Astrocyte of the hippocampus (primary cell): ENCODE data around the gene SCLY.

Experiments
- DNase-seq: peaks from one replicate; pipeline ENCODE4 v3.0.0; 2011; ENCODE audit warnings: low read depth, low spot score

Gene SCLY

DNA sequence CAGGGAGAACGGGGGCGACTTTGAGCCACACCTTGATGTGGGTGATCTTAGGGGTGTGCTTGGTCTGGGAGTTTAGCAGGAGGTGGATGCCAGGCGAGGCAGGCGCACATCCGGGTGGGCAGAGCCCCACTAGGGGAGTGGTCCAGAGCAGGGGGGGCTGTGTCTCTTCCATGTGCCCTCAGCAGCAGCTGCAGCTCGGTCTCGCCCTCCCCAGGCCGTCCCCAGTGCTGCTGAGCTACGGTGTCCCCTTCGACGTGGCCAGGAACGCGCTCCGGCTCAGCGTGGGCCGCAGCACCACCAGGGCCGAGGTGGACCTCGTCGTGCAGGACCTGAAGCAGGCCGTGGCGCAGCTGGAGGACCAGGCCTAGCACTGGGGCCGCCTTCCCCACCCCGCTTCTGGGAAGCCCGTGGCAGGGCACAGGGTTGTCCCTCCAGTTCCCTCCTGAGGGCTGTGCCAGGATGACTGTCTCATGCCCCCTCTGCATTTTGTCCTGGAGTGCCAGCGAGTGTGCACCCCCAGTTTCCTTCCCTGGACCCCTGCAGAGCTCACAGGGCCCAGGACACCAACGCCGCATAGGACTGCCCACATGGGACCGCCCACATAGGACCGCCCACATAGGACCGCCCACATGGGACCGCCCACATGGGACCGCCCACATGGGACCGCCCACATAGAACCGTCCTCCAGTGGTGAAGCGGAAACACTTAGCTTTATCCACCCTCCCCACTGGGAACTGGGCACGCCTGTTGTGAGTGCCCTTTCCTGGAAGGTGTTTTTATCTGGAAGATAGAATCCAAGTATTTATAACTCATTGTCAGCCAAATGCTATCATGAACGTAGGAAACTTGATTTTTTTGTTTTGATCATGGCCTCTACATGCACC is 37.4 kb downstream of the SCLY start:
- peak; percentile 28 for DNase-seq

- no peak for DNase-seq
These were observed 38.3 kb downstream of the SCLY start for GRCh38 chr2:238098901-238099713.

GRCh38 chr2:238099714-238100048 is 38.9 kb downstream of the SCLY start:
- DNase-seq = no peak

- DNase-seq = no peak
These were observed 39.4 kb downstream of the SCLY start, which contains the start of gene ESPNL for GRCh38 chr2:238100049-238100820. ESPNL (plus strand) TSS chr2:238100340; CDS start chr2:238100420, 80 bp downstream.

GRCh38 chr2:238100821-238101771 is 40.3 kb downstream of the SCLY start:
- no peak for DNase-seq

DNA sequence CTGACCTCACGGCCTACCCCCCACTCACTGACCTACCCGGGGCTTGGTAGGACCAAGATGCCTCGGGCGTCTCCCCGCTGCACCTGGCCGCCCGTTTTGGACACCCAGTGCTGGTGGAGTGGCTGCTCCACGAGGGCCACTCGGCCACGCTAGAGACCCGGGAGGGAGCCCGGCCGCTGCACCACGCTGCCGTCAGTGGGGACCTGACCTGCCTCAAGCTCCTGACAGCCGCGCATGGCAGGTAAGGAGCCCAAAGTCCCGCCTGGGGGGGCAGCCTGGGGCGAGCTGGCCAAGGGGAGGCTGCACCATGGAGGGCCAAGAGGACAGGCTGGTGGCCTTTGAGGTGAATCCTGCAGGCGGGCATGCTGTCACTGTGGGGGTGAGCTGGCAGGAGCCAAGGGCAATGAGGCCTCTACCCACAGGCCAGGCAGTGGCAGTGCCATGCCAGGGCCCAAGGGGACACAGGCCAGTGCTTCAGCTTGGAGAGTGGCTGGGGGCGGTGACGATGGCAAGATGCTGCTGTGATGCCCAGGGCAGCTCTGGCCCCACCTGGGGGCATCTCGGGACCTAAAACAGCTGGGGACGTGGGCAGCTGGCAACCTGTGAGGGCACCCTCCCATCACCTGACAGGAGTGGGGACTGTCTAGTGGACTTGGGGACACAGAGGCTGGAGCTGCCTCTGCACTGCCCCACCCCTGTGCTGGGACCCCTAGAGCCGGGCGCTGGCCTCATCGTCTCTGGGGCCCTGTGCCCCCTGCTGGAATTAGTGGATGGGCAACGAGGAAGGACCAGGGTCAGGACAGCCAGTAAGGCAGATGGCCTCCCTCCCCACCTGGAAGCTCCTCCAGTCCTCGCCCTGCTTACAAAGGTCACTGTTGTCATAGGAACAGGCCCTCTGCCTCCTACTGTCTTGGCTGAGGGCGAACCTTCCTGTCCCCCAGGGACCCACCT is 41.4 kb downstream of the SCLY start:
- DNase-seq = no peak

- DNase-seq = no peak
These were observed 42.1 kb downstream of the SCLY start for GRCh38 chr2:238102865-238103264.

DNA sequence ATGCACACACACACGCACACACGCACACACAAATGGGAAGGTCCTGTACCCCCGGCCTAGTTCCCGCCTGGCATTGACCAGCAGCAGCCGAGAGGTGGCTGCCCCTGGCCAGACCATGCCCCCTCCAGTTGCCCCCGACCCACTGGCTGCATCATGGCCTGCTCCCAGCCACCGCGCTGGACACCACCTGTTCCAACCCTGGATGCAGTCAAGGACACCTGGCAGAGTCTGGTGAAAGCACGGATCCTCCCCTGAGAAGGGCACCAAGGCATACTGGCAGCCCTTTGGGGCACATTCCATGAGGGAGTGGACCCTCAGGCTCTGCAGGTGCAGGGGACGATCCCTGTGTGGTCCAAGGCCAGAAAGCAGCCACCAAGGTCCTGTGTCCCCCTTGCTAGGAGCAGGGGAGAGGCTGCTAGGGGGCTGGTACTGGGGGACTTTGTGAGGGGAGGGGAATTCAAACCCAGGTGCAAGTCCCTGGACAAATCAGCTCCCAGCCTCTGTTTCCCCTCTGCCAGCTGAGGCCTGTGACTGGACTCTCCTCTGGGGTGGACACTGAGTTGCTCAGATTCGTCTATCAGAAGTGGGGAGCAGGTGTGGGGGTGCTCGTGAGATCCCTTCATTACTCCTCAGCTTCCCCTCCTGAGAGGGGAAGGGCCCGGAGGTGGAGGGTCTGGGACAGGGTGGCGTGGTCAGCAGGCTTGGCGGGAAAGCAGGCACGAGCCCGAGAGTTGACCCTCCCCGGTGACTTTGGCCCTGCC is 42.8 kb downstream of the SCLY start:
- no peak for DNase-seq

DNA sequence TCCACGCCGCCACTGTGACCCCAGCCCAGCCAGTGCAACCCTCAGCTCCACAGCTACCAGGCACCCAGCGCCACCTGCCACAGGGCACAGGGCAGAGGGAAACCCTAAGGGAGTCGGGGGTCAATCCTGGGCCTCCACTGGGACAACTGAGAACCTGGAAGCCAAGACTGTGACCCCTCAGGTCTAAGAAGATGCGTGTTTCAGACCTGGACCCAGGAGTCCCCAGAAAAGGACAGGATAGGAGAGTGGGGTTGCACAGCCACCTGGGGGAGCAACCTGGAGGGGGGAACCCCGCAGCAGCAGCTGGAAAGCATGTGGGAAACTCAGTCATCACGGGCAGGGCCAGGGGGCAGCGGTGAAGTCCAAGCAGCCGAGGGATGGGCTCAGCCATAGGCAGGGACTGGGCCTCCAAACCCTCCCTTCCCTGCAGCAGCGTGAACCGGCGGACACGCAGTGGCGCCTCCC is 43.5 kb downstream of the SCLY start:
- no peak for DNase-seq

GRCh38 chr2:238104691-238105371 is 44.0 kb downstream of the SCLY start:
- no peak for DNase-seq

DNA sequence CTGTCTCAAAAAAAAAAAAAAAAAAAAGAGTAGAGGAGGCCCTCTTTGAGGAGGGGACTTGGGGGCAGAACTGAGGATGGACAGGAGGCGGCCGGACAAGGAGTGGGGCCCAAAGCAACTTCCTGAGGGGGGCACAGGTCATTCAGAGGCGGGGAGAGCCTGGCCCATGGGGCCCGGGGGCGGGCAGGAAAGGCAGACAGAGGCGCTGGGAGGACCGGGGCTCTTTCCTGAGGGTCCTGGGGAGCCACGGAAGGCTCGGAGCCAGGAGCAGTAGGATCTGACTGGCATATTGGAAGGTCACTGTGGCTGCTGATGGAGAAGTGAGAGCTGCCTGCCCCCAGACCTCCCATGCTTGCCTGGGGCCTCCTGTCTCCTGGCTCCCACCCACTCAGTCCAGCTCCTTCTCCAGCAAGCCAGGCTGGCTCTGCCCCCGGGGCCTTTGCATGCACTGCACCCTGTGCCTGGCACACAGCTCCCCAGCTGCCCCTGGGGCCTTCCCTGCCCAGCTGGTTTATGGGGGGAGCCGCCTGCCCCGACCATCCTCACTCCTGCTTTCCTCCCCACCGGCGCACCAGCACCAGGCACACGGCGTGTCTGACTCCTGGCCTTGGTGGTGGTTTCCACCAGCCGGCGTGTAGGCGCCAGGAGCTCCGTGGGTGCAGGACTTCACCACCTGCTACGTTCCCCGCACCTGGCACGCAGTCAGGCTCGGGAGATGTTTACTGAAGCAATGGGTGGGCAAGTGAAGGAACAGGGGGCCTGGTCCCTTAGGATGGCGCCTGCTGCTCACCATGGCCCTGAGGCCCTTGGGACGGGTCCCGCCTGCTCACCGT is 44.9 kb downstream of the SCLY start:
- no peak for DNase-seq

GRCh38 chr2:238106339-238106697 is 45.5 kb downstream of the SCLY start:
- DNase-seq = no peak

DNA sequence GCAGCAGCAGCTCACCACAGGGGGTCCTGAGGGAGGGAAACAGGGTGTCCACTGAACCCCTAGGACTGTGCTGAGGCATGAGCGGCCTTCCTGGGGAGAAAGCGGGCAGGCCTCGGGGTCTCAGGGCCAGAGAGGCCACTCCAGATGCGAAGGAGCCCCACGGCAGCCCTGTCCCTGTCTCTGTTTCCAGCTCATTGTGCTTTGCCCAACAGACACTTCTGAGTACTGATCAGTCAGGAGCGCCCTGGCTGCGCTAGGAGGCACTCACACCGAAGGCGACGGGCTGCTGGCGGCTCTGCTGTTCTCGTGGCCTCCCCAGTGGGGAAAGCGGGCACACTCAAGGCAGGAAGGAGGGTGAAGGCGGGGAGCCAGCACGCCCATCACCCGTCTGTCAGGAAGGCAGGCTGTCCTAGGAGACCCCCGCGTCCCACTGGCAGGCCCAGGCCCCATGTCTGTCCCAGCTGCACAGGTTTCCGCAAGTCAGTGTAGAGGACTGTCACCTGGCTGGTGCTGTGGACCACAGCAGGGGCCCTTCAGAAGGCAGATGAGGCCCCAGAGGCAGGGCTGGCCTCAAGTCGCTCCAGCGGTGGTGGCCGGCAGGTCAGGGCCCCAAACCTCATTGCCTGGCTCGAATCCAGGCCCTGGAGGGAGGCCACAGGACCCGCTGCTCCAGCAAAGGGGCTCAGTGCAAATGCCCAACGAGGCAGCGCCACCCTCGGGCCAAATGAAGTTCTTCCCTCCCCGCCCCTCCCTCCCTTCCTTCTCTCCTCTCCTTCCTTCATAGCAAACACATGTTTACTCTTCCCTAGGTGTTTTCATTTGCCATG is 46.1 kb downstream of the SCLY start:
- DNase-seq = peak; percentile 33

GRCh38 chr2:238107525-238108422 is 47.0 kb downstream of the SCLY start:
- no peak for DNase-seq

DNA sequence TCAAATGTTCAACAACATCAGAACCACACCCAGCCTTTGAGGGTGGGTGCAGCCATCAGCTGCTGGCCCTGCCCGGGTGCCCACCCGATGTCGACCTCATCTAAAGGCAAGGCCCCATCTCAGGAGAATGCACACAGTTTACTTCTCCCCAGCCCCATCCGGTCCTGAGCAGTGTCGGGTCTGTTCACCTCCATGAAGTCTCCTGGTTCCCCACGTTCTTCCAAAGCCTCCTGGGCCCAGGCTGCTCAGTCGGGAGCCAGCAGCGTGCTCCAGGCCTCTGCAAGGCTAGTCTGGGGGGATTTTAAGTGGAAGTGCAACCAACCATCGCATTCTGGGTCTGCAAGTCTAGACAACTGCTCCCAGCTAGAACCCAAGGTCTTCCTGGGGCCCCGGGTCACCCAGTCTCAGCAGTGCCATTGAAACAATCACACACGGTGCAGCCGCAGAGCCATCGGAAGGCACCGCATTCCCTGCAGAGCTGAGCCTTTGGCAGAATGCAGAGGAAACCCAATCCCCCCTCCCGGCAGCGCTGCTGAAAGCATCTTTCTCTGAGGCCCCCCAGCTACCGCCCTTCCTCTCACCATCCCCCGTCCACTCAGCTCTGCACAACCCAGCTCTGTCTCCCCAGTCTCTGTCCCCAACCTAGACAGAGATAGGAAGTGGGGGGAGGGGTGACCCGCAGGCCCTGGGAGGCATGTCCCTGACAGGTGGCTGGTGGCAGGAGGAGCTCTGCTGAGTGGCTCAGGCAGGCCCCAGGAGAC is 47.8 kb downstream of the SCLY start:
- DNase-seq = no peak
